Measurements from ENCODE around the gene MELTF. TPM values are rescaled to one million over a fixed set of nuclear protein-coding genes. Genes with fewer than 3 reads are reported as not detected.

MELTF gene
- total and polyA plus RNA-seq, 12 donors, result 0.47 to 11.3 (median 1.4) TPM; not detected in 1

DNA sequence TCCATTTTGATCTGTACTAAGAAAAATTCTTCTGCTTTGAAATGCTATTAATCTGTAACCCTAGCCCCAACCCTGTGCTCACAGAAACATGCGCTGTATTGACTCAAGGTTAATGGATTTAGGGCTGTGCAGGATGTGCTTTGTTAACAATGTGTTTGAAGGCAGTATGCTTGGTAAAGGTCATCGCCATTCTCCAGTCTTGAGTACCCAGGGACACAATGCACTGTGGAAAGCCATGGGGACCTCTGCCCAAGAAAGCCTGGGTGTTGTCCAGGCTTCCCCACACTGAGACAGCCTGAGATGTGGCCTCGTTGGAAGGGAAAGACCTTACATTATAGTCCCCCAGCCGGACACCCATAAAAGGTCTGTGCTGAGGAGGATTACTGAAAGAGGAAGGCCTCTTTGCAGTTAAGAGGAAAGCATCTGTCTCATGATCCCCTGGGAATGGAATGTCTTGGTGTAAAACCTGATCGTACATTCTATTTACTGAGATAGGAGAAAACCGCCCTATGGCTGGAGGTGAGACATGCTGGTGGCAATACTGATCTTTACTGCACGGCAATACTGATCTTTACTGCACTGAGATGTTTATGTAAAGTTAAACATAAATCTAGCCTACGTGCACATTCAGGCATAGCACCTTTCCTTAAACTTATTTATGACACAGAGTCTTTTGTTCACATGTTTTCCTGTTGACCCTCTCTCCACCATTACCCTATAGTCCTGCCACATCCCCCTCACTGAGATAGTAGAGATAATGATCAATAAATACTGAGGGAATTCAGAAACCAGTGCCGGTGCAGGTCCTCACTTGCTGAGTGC, 67.3 kb downstream of the MELTF start:
- H3K36me3 ChIP-seq (replicated peaks in 1 of 2), result no peaks in the 10 kb centered on the region
- intact Hi-C loops (cut with DNase I), result loop anchor here in 1 of 2 donors (10.0 kb wide), 1 partner anchor 118 kb away; no protein-coding TSS in a partner anchor
- no peaks in the 10 kb centered on the region for H3K9me3 ChIP-seq (replicated peaks in 1 of 3)
- WGBS, 4 donors, result 77 to 81% (median 79%) methylated on average over 8 to 9 of the region's 9 CpGs
- no peak overlapping the region for H3K4me3 ChIP-seq
- H3K4me1 ChIP-seq (replicated peaks in 1 of 2), result no peaks in the 10 kb centered on the region
- TF ChIP-seq, protein P1, sequence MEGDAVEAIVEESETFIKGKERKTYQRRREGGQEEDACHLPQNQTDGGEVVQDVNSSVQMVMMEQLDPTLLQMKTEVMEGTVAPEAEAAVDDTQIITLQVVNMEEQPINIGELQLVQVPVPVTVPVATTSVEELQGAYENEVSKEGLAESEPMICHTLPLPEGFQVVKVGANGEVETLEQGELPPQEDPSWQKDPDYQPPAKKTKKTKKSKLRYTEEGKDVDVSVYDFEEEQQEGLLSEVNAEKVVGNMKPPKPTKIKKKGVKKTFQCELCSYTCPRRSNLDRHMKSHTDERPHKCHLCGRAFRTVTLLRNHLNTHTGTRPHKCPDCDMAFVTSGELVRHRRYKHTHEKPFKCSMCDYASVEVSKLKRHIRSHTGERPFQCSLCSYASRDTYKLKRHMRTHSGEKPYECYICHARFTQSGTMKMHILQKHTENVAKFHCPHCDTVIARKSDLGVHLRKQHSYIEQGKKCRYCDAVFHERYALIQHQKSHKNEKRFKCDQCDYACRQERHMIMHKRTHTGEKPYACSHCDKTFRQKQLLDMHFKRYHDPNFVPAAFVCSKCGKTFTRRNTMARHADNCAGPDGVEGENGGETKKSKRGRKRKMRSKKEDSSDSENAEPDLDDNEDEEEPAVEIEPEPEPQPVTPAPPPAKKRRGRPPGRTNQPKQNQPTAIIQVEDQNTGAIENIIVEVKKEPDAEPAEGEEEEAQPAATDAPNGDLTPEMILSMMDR (IDR thresholded peaks at IDR 0.05), result no peak
- TF ChIP-seq POLR2A (IDR thresholded peaks at IDR 0.05), result no peak
- H3K27ac ChIP-seq, result no peak overlapping the region
- peak in 1 of 7 donors; percentile 15 for DNase-seq
- no peaks in the 10 kb centered on the region for H3K27me3 ChIP-seq

DNA sequence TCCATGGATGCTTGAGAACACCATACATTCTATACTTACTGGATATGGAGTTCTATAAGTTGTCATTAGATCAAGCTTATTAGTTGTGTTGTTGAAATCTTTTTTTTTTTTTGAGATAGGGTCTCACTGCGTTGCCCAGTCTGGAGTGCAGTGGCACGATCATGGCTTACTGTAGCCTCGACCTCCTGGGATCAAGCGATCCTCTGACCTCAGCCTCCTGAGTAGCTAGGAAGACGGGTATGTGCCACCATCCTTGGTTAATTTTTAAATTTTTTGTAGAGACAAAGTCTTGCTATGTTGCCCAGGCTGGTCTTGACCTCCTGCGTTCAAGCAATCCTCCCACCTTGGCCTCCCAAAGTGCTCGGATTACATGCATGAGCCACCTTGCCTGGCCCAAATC, 74.8 kb downstream of the MELTF start:
- no peak overlapping the region for H3K27ac ChIP-seq
- H3K4me1 ChIP-seq (replicated peaks in 1 of 2), result no peaks in the 10 kb centered on the region
- H3K9me3 ChIP-seq (replicated peaks in 1 of 3), result no peaks in the 10 kb centered on the region
- TF ChIP-seq POLR2A (IDR thresholded peaks at IDR 0.05), result no peak
- TF ChIP-seq, protein P1 (IDR thresholded peaks at IDR 0.05), result no peak
- no peak for DNase-seq
- intact Hi-C loops (cut with DNase I), result no loop called here
- H3K4me3 ChIP-seq, result no peak overlapping the region
- WGBS, 4 donors, result 76 to 85% (median 79%) methylated on average over 7 of the region's 7 CpGs
- H3K36me3 ChIP-seq (replicated peaks in 1 of 2), result no peaks in the 10 kb centered on the region
- H3K27me3 ChIP-seq, result no peaks in the 10 kb centered on the region

Other genes with a start within 250 kb of the MELTF start
- gene SENP5, start 161.9 kb downstream of the MELTF start, total RNA-seq, result 10 to 100 TPM; 15.8 to 41.6 (median 23.9) TPM
- gene SENP5, start 161.9 kb downstream of the MELTF start, polyA plus RNA-seq, result 10 to 100 TPM in 1 of 3 donors, 1 to 10 TPM in 2; 9.1 to 12.3 (median 10.0) TPM
- gene NCBP2, start 87.3 kb downstream of the MELTF start, total RNA-seq, result 10 to 100 TPM; 38.5 to 77.8 (median 60.5) TPM
- gene NCBP2, start 87.3 kb downstream of the MELTF start, polyA plus RNA-seq, result 100 to 1,000 TPM in 1 of 3 donors, 10 to 100 TPM in 2; 42.0 to 100 (median 48.4) TPM
- gene PIGZ, start 61.0 kb downstream of the MELTF start, total RNA-seq, result 1 to 10 TPM in 7 of 9 donors, under 1 TPM in 2; 0.39 to 4.0 (median 2.1) TPM
- gene PIGZ, start 61.0 kb downstream of the MELTF start, polyA plus RNA-seq, result 1 to 10 TPM in 2 of 3 donors, under 1 TPM in 1; 0.88 to 2.9 (median 2.0) TPM

Data from adrenal gland (tissue), 12 donors.